WTC11 (cell line): ENCODE data around the gene SIRT3. TPM values are rescaled to one million over a fixed set of nuclear protein-coding genes. Genes with fewer than 3 reads are reported as not detected.

Experiments
- ATAC-seq: fragments of 200-7000 bp; cut with Tn5 transposase; 2 replicates; pipeline ENCODE4 v1.10.0; 2021; ENCODE audit warnings: mild to moderate bottlenecking, moderate library complexity
- CTCF ChIA-PET: fragments of 300-600 bp; sonication (Branson Sonifier 250); formaldehyde crosslinking; loops from one replicate; lab custom pipeline; 2021; ENCODE audit warnings: antibody characterized with exemption; lab: Charles Lee
- POLR2A ChIA-PET: fragments of 350-600 bp; sonication (Branson Sonifier 250); formaldehyde crosslinking; loops from one replicate; lab custom pipeline; 2021; ENCODE audit warnings: antibody characterized with exemption; lab: Charles Lee
- DNase-seq: peaks from one replicate; pipeline ENCODE4 v3.0.0; 2021; ENCODE audit warnings: low spot score
- H3K27ac Mint-ChIP-seq: 2 replicates; pipeline ENCODE4 v1.8.0; 2021; ENCODE audit warnings: mixed read lengths
- H3K27me3 Mint-ChIP-seq: 2 replicates; pipeline ENCODE4 v1.8.0; 2021; ENCODE audit warnings: low read depth, mild to moderate bottlenecking, moderate library complexity, mixed read lengths
- H3K36me3 Mint-ChIP-seq: 2 replicates; pipeline ENCODE4 v1.8.0; 2021; ENCODE audit warnings: mixed read lengths
- H3K4me1 Mint-ChIP-seq: 2 replicates; pipeline ENCODE4 v1.8.0; 2022; ENCODE audit warnings: mixed read lengths
- H3K4me3 Mint-ChIP-seq: 2 replicates; pipeline ENCODE4 v1.8.0; 2021; ENCODE audit warnings: mild to moderate bottlenecking, moderate library complexity, mixed read lengths
- H3K9me3 Mint-ChIP-seq: 2 replicates; pipeline ENCODE4 v1.8.0; 2021; ENCODE audit warnings: mixed read lengths
- CREM ChIP-seq: sonication (generic); formaldehyde crosslinking; IDR thresholded peaks from 2 replicates; pipeline ENCODE4 v1.8.1; 2022; ENCODE audit warnings: mild to moderate bottlenecking, missing genetic modification reagents, moderate library complexity
- ETV6 ChIP-seq: sonication (generic); formaldehyde crosslinking; IDR thresholded peaks from 2 replicates; pipeline ENCODE4 v1.8.1; 2022; ENCODE audit warnings: mild to moderate bottlenecking, missing genetic modification reagents
- FOXP1 ChIP-seq: sonication (generic); formaldehyde crosslinking; IDR thresholded peaks from 2 replicates; pipeline ENCODE4 v1.8.0; 2022; ENCODE audit warnings: missing genetic modification reagents, mild to moderate bottlenecking, moderate library complexity, borderline replicate concordance
- GABPB1 ChIP-seq: sonication (generic); formaldehyde crosslinking; IDR thresholded peaks from 2 replicates; pipeline ENCODE4 v1.8.1; 2023; ENCODE audit warnings: mild to moderate bottlenecking, missing genetic modification reagents
- JAZF1 ChIP-seq: fragments of 250-450 bp; sonication (Bioruptor Pico); IDR thresholded peaks from 2 replicates; pipeline ENCODE4 v1.9.0; 2021; ENCODE audit warnings: moderate library complexity, mild to moderate bottlenecking, inconsistent platforms
- SOX15 ChIP-seq: fragments of 250-450 bp; sonication (Bioruptor Pico); IDR thresholded peaks from 2 replicates; pipeline ENCODE4 v1.9.0; 2021; ENCODE audit warnings: mild to moderate bottlenecking
- TEAD1 ChIP-seq: sonication (generic); formaldehyde crosslinking; IDR thresholded peaks from 2 replicates; pipeline ENCODE4 v1.8.0; 2022; ENCODE audit warnings: mild to moderate bottlenecking, missing genetic modification reagents
- ZNF219 ChIP-seq: sonication (generic); formaldehyde crosslinking; IDR thresholded peaks from 2 replicates; pipeline ENCODE4 v1.8.0; 2023; ENCODE audit warnings: missing genetic modification reagents, mild to moderate bottlenecking, borderline replicate concordance
- ZNF263 ChIP-seq: sonication (generic); formaldehyde crosslinking; IDR thresholded peaks from 2 replicates; pipeline ENCODE4 v1.8.1; 2022; ENCODE audit warnings: low read depth, mild to moderate bottlenecking, moderate library complexity, missing genetic modification reagents
- total RNA-seq: library from RNA; stranded (reverse); gene quantifications from 3 replicates; pipeline ENCODE4 v1.2.3, GENCODE V29; 2021
- TF ChIP-seq, protein P1 (sequence below): sonication (generic); formaldehyde crosslinking; IDR thresholded peaks from 2 replicates; pipeline ENCODE4 v1.8.1; 2022; ENCODE audit warnings: mild to moderate bottlenecking, moderate library complexity, missing genetic modification reagents
- TF ChIP-seq, protein P2 (sequence below): sonication (generic); formaldehyde crosslinking; IDR thresholded peaks from 2 replicates; pipeline ENCODE4 v1.8.1; 2023; ENCODE audit warnings: mild to moderate bottlenecking, missing genetic modification reagents, borderline replicate concordance
- TF ChIP-seq, protein P3 (sequence below): sonication (generic); formaldehyde crosslinking; IDR thresholded peaks from 2 replicates; pipeline ENCODE4 v1.8.0; 2023; ENCODE audit warnings: missing genetic modification reagents
- TF ChIP-seq, protein P4 (sequence below): fragments of 250-450 bp; sonication (Bioruptor Pico); IDR thresholded peaks from 2 replicates; pipeline ENCODE4 v2.1.2; 2022; ENCODE audit warnings: mild to moderate bottlenecking, moderate library complexity
- TF ChIP-seq, protein P5 (sequence below): sonication (generic); formaldehyde crosslinking; IDR thresholded peaks from 2 replicates; pipeline ENCODE4 v1.8.1; 2023; ENCODE audit warnings: mild to moderate bottlenecking, moderate library complexity, missing genetic modification reagents
- TF ChIP-seq, protein P6 (sequence below): sonication (generic); formaldehyde crosslinking; IDR thresholded peaks from 2 replicates; pipeline ENCODE4 v1.8.0; 2022; ENCODE audit warnings: mild to moderate bottlenecking, missing genetic modification reagents
- TF ChIP-seq, protein P7 (sequence below): sonication (generic); formaldehyde crosslinking; IDR thresholded peaks from 2 replicates; pipeline ENCODE4 v1.8.0; 2022; ENCODE audit warnings: mild to moderate bottlenecking, missing genetic modification reagents
- TF ChIP-seq, protein P8 (sequence below): sonication (generic); formaldehyde crosslinking; IDR thresholded peaks from 2 replicates; pipeline ENCODE4 v1.8.1; 2022; ENCODE audit warnings: low read depth, mild to moderate bottlenecking, moderate library complexity, missing genetic modification reagents, borderline replicate concordance
- TF ChIP-seq, protein P9 (sequence below): sonication (generic); formaldehyde crosslinking; IDR thresholded peaks from 2 replicates; pipeline ENCODE4 v1.8.0; 2023; ENCODE audit warnings: missing genetic modification reagents, mild to moderate bottlenecking, borderline replicate concordance

The SIRT3 gene
- total RNA-seq, 1 experiment from 2014 or later: 21.0 TPM

DNA sequence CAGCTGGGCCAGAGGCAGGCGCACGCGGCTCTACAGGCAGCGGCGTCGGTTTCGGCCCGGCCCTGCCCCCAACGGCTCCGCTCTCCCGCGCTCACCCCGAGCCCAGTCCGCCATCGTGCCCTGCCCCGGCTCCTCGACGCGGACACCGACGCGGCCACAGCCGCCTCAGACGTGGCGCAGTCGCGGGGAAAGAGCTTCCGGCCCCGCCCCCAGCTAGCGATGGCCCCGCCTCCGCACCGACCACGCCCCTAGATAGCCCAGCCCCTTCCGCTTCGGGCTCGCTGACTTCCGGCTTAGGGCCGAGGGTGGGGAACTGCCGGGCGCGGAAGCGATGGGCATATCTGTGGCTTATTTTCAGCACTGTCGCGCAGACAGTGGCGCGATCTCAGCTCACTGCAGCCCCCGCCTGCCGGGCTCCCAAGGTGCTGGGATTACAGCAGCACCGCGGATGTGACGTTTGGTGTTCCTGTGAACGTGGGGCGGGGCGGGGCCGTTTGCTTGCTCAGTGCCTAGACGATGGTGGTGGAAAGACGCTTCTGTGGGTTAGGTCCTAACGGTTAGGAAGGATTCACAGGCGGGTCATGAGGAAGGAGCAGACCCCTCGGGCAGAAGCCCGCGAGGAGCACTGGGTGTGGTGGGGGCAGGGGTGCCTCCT lies 28.8 kb downstream of the SIRT3 start, which contains the start of the genes BET1L and RIC8A:
TSS of gene BET1L (minus strand) at position 192 of the 655 bp plus-strand sequence. CDS start at position 114, 78 bp downstream.
TSS of gene RIC8A (plus strand) at position 501 of the 655 bp plus-strand sequence. CDS start 1,147 bp downstream, outside the sequence.
- Mint-ChIP-seq H3K4me1 (peaks cover 8% of the 10 kb centered on the region; the same call in 1 of the 2 replicates), H3K4me3 (peak within 1 kb of the TSS; percentile 97), H3K27me3 (no peaks in the 10 kb centered on the region), H3K9me3 (no peaks in the 10 kb centered on the region), H3K27ac (peak within 1 kb of the TSS; percentile 98), H3K36me3 (peaks cover 31% of the 10 kb centered on the region)
- ATAC-seq (peak; percentile 84), DNase-seq (peak; percentile 93)
- ChIA-PET POLR2A (interaction anchor here (0.6 to 1.0 kb wide), 3 partner anchors 43 to 200 kb away, joined by 3 to 6 read pairs (median 3); no protein-coding TSS in a partner anchor), CTCF (interaction anchor here (0.6 to 2.2 kb wide), 9 partner anchors 43 to 369 kb away, joined by 3 to 23 read pairs (median 4); partner anchors contain the start of gene PHRF1)
- TF ChIP-seq TEAD1: 0 out of 2 replicates have a peak, but pooled peaks have one; percentile 35
- TF ChIP-seq, protein P1, sequence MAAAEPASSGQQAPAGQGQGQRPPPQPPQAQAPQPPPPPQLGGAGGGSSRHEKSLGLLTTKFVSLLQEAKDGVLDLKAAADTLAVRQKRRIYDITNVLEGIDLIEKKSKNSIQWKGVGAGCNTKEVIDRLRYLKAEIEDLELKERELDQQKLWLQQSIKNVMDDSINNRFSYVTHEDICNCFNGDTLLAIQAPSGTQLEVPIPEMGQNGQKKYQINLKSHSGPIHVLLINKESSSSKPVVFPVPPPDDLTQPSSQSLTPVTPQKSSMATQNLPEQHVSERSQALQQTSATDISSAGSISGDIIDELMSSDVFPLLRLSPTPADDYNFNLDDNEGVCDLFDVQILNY: 0 out of 2 replicates have a peak, but pooled peaks have one; percentile 31
- TF ChIP-seq, protein P2, sequence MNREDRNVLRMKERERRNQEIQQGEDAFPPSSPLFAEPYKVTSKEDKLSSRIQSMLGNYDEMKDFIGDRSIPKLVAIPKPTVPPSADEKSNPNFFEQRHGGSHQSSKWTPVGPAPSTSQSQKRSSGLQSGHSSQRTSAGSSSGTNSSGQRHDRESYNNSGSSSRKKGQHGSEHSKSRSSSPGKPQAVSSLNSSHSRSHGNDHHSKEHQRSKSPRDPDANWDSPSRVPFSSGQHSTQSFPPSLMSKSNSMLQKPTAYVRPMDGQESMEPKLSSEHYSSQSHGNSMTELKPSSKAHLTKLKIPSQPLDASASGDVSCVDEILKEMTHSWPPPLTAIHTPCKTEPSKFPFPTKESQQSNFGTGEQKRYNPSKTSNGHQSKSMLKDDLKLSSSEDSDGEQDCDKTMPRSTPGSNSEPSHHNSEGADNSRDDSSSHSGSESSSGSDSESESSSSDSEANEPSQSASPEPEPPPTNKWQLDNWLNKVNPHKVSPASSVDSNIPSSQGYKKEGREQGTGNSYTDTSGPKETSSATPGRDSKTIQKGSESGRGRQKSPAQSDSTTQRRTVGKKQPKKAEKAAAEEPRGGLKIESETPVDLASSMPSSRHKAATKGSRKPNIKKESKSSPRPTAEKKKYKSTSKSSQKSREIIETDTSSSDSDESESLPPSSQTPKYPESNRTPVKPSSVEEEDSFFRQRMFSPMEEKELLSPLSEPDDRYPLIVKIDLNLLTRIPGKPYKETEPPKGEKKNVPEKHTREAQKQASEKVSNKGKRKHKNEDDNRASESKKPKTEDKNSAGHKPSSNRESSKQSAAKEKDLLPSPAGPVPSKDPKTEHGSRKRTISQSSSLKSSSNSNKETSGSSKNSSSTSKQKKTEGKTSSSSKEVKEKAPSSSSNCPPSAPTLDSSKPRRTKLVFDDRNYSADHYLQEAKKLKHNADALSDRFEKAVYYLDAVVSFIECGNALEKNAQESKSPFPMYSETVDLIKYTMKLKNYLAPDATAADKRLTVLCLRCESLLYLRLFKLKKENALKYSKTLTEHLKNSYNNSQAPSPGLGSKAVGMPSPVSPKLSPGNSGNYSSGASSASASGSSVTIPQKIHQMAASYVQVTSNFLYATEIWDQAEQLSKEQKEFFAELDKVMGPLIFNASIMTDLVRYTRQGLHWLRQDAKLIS (CRISPR knock-in tag): no peak
- TF ChIP-seq, protein P3, sequence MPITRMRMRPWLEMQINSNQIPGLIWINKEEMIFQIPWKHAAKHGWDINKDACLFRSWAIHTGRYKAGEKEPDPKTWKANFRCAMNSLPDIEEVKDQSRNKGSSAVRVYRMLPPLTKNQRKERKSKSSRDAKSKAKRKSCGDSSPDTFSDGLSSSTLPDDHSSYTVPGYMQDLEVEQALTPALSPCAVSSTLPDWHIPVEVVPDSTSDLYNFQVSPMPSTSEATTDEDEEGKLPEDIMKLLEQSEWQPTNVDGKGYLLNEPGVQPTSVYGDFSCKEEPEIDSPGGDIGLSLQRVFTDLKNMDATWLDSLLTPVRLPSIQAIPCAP (CRISPR knock-in tag): no peak
- 0 out of 2 replicates have a peak, but pooled peaks have one; percentile 49 for TF ChIP-seq ZNF219 (CRISPR knock-in tag)
- TF ChIP-seq FOXP1: peak; percentile 45; the same call in 1 of the 2 replicates
- no peak for TF ChIP-seq ZNF263 (CRISPR knock-in tag)
- TF ChIP-seq, protein P4, sequence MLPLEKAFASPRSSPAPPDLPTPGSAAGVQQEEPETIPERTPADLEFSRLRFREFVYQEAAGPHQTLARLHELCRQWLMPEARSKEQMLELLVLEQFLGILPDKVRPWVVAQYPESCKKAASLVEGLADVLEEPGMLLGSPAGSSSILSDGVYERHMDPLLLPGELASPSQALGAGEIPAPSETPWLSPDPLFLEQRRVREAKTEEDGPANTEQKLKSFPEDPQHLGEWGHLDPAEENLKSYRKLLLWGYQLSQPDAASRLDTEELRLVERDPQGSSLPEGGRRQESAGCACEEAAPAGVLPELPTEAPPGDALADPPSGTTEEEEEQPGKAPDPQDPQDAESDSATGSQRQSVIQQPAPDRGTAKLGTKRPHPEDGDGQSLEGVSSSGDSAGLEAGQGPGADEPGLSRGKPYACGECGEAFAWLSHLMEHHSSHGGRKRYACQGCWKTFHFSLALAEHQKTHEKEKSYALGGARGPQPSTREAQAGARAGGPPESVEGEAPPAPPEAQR (CRISPR knock-in tag): no peak
- TF ChIP-seq CREM (CRISPR knock-in tag): 0 out of 2 replicates have a peak, but pooled peaks have one; percentile 42
- TF ChIP-seq SOX15 (CRISPR knock-in tag): no peak
- TF ChIP-seq, protein P5, sequence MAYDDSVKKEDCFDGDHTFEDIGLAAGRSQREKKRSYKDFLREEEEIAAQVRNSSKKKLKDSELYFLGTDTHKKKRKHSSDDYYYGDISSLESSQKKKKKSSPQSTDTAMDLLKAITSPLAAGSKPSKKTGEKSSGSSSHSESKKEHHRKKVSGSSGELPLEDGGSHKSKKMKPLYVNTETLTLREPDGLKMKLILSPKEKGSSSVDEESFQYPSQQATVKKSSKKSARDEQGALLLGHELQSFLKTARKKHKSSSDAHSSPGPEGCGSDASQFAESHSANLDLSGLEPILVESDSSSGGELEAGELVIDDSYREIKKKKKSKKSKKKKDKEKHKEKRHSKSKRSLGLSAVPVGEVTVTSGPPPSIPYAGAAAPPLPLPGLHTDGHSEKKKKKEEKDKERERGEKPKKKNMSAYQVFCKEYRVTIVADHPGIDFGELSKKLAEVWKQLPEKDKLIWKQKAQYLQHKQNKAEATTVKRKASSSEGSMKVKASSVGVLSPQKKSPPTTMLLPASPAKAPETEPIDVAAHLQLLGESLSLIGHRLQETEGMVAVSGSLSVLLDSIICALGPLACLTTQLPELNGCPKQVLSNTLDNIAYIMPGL (CRISPR knock-in tag): peak; percentile 54; the same call in 1 of the 2 replicates
- TF ChIP-seq, protein P6, sequence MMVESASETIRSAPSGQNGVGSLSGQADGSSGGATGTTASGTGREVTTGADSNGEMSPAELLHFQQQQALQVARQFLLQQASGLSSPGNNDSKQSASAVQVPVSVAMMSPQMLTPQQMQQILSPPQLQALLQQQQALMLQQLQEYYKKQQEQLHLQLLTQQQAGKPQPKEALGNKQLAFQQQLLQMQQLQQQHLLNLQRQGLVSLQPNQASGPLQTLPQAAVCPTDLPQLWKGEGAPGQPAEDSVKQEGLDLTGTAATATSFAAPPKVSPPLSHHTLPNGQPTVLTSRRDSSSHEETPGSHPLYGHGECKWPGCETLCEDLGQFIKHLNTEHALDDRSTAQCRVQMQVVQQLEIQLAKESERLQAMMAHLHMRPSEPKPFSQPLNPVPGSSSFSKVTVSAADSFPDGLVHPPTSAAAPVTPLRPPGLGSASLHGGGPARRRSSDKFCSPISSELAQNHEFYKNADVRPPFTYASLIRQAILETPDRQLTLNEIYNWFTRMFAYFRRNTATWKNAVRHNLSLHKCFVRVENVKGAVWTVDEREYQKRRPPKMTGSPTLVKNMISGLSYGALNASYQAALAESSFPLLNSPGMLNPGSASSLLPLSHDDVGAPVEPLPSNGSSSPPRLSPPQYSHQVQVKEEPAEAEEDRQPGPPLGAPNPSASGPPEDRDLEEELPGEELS (CRISPR knock-in tag): peak; percentile 64; the same call in 1 of the 2 replicates
- TF ChIP-seq GABPB1 (CRISPR knock-in tag): peak; percentile 56
- no peak for TF ChIP-seq JAZF1
- TF ChIP-seq, protein P7, sequence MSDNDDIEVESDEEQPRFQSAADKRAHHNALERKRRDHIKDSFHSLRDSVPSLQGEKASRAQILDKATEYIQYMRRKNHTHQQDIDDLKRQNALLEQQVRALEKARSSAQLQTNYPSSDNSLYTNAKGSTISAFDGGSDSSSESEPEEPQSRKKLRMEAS (CRISPR knock-in tag): peak; percentile 83
- TF ChIP-seq, protein P8, sequence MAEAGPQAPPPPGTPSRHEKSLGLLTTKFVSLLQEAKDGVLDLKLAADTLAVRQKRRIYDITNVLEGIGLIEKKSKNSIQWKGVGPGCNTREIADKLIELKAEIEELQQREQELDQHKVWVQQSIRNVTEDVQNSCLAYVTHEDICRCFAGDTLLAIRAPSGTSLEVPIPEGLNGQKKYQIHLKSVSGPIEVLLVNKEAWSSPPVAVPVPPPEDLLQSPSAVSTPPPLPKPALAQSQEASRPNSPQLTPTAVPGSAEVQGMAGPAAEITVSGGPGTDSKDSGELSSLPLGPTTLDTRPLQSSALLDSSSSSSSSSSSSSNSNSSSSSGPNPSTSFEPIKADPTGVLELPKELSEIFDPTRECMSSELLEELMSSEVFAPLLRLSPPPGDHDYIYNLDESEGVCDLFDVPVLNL (CRISPR knock-in tag): 0 out of 2 replicates have a peak, but pooled peaks have one; percentile 41
- TF ChIP-seq, protein P9, sequence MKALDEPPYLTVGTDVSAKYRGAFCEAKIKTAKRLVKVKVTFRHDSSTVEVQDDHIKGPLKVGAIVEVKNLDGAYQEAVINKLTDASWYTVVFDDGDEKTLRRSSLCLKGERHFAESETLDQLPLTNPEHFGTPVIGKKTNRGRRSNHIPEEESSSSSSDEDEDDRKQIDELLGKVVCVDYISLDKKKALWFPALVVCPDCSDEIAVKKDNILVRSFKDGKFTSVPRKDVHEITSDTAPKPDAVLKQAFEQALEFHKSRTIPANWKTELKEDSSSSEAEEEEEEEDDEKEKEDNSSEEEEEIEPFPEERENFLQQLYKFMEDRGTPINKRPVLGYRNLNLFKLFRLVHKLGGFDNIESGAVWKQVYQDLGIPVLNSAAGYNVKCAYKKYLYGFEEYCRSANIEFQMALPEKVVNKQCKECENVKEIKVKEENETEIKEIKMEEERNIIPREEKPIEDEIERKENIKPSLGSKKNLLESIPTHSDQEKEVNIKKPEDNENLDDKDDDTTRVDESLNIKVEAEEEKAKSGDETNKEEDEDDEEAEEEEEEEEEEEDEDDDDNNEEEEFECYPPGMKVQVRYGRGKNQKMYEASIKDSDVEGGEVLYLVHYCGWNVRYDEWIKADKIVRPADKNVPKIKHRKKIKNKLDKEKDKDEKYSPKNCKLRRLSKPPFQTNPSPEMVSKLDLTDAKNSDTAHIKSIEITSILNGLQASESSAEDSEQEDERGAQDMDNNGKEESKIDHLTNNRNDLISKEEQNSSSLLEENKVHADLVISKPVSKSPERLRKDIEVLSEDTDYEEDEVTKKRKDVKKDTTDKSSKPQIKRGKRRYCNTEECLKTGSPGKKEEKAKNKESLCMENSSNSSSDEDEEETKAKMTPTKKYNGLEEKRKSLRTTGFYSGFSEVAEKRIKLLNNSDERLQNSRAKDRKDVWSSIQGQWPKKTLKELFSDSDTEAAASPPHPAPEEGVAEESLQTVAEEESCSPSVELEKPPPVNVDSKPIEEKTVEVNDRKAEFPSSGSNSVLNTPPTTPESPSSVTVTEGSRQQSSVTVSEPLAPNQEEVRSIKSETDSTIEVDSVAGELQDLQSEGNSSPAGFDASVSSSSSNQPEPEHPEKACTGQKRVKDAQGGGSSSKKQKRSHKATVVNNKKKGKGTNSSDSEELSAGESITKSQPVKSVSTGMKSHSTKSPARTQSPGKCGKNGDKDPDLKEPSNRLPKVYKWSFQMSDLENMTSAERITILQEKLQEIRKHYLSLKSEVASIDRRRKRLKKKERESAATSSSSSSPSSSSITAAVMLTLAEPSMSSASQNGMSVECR (CRISPR knock-in tag): peak; percentile 86; the same call in 1 of the 2 replicates
- peak; percentile 87 for TF ChIP-seq ETV6 (CRISPR knock-in tag)
